Activated gamma-delta T cell treated with Interleukin-2 at 50 U/mL for 16 hours (primary cell): ENCODE data around the gene KRTAP4-1.
"Not testable (repeated sequence)": the region's sequence is repeated elsewhere in the genome, so short reads cannot be mapped to it uniquely, and the experiment has no call there.

ENCODE experiments used
- DNase-seq: peaks from one replicate; pipeline ENCODE4 v3.0.0-alpha.2; 2020

KRTAP4-1 gene

GRCh38 chr17:41184480-41184961 is at the start of gene KRTAP4-1:
TSS of gene KRTAP4-1 (minus strand) at chr17:41184911. CDS start at chr17:41184854, 57 bp downstream.
- DNase-seq = no peak

GRCh38 chr17:41232399-41233105 is 47.8 kb upstream of the KRTAP4-1 start, which contains the start of gene KRTAP9-3:
TSS of gene KRTAP9-3 (plus strand) at chr17:41232449. CDS start at chr17:41232502, 53 bp downstream.
- not testable (repeated sequence) for DNase-seq

GRCh38 chr17:41231731-41232130 is 47.0 kb upstream of the KRTAP4-1 start:
- no peak for DNase-seq

GRCh38 chr17:41230094-41230493 is 45.4 kb upstream of the KRTAP4-1 start:
- DNase-seq = no peak

- DNase-seq = not testable (repeated sequence)
These were observed 41.9 kb upstream of the KRTAP4-1 start, which contains the start of gene KRTAP9-2 for GRCh38 chr17:41226598-41227095. TSS of gene KRTAP9-2 (plus strand) at chr17:41226648. CDS start at chr17:41226655, 7 bp downstream.

- no peak for DNase-seq
These were observed 41.3 kb upstream of the KRTAP4-1 start for GRCh38 chr17:41226051-41226450.

GRCh38 chr17:41223821-41224220 is 39.1 kb upstream of the KRTAP4-1 start:
- no peak for DNase-seq

- DNase-seq = no peak
These were observed 31.0 kb upstream of the KRTAP4-1 start for GRCh38 chr17:41215681-41216080.

- no peak for DNase-seq
These were observed 27.9 kb upstream of the KRTAP4-1 start for GRCh38 chr17:41212524-41213169.

GRCh38 chr17:41211845-41212466 is 27.2 kb upstream of the KRTAP4-1 start:
- DNase-seq = no peak

- no peak for DNase-seq
These were observed 14.8 kb upstream of the KRTAP4-1 start for GRCh38 chr17:41199421-41200078.

GRCh38 chr17:41196068-41196467 is 11.4 kb upstream of the KRTAP4-1 start:
- no peak for DNase-seq

- no peak for DNase-seq
These were observed 5.6 kb upstream of the KRTAP4-1 start for GRCh38 chr17:41190328-41190727.

GRCh38 chr17:41189837-41190318 is 5.2 kb upstream of the KRTAP4-1 start, which contains the start of gene KRTAP9-1:
TSS of gene KRTAP9-1 (plus strand) at chr17:41189887. CDS start at chr17:41189887, 0 bp downstream.
- not testable (repeated sequence) for DNase-seq

GRCh38 chr17:41186872-41187271 is 2.2 kb upstream of the KRTAP4-1 start:
- no peak for DNase-seq

- DNase-seq = no peak
These were observed 290 bp upstream of the KRTAP4-1 start for GRCh38 chr17:41185001-41185400.

- DNase-seq = no peak
These were observed 5.7 kb downstream of the KRTAP4-1 start for GRCh38 chr17:41178843-41179616.

GRCh38 chr17:41178341-41178740 is 6.4 kb downstream of the KRTAP4-1 start:
- DNase-seq = no peak

- no peak for DNase-seq
These were observed 6.9 kb downstream of the KRTAP4-1 start, which contains the start of gene KRTAP4-2 for GRCh38 chr17:41177727-41178271. TSS of gene KRTAP4-2 (minus strand) at chr17:41178221. CDS start at chr17:41178164, 57 bp downstream.

- DNase-seq = no peak
These were observed 7.8 kb downstream of the KRTAP4-1 start for GRCh38 chr17:41176744-41177387.

GRCh38 chr17:41171886-41172285 is 12.8 kb downstream of the KRTAP4-1 start:
- no peak for DNase-seq
